ENCODE data around the gene KCNK6.

GRCh38 chr19:38310279-38310670 is 9.4 kb upstream of the KCNK6 start:
- TF ChIP-seq CTCF (IDR thresholded peaks at IDR 0.05) (no peak), EZH2phosphoT487 (IDR thresholded peaks at IDR 0.05) (no peak), EZH2 (IDR thresholded peaks at IDR 0.05) (no peak)

All from neural progenitor cell (in vitro differentiated cells).